RWPE1 (cell line): ENCODE measurements around the gene ECHDC1.

Experiments
- CTCF ChIA-PET: fragments of 350-600 bp; sonication (Branson Sonifier 250); formaldehyde crosslinking; extraction: SDS; loops from one replicate; lab custom pipeline; 2021; lab: Yijun Ruan, JAX
- POLR2A ChIA-PET: fragments of 400-600 bp; formaldehyde crosslinking; extraction: SDS; loops from one replicate; lab custom pipeline; 2020; ENCODE audit warnings: antibody characterized with exemption; ENCODE audit not compliant: low non-redundant PET; lab: Yijun Ruan, JAX
- DNase-seq: peaks from one replicate; pipeline ENCODE4 v3.0.0; 2012; ENCODE audit warnings: low spot score
- H3K27ac ChIP-seq: fragments of 450-650 bp; 2 replicates; pipeline ENCODE4 v1.5.1; 2017
- CTCF ChIP-seq: fragments of 450-650 bp; conservative IDR thresholded peaks from 2 replicates; pipeline ENCODE4 v1.5.1; 2017; ENCODE audit warnings: low read depth, mild to moderate bottlenecking

ECHDC1 gene

GRCh38 chr6:127343809-127344659 lies 625 bp upstream of the ECHDC1 start:
- peak overlapping the region; percentile 89 for H3K27ac ChIP-seq
- CTCF ChIA-PET, result interaction anchor here (0.8 kb wide), 1 partner anchor 76 kb away, joined by 4 read pairs; no protein-coding TSS in a partner anchor
- TF ChIP-seq CTCF, result no peak
- no peak for DNase-seq
- POLR2A ChIA-PET, result no interaction called here

- ChIA-PET POLR2A (interaction anchor here (0.7 kb wide), 1 partner anchor 25 kb away, joined by 3 read pairs; no protein-coding TSS in a partner anchor), CTCF (interaction anchor here (0.6 to 0.8 kb wide), 2 partner anchors 39 to 1018 kb away, joined by 3 to 4 read pairs; no protein-coding TSS in a partner anchor)
- TF ChIP-seq CTCF, result no peak
- no peak for DNase-seq
- peak overlapping the region; percentile 89 for H3K27ac ChIP-seq
Observed at GRCh38 chr6:127342296-127342945, 988 bp downstream of the ECHDC1 start.

GRCh38 chr6:127341471-127342202 lies 1.8 kb downstream of the ECHDC1 start:
- POLR2A ChIA-PET, result interaction anchor here (0.5 to 0.7 kb wide), 3 partner anchors 25 to 38 kb away, joined by 3 read pairs; no protein-coding TSS in a partner anchor

GRCh38 chr6:127340171-127340570 lies 3.2 kb downstream of the ECHDC1 start:
- ChIA-PET POLR2A (no interaction called here), CTCF (interaction anchor here (0.7 kb wide), 1 partner anchor 134 kb away, joined by 5 read pairs; no protein-coding TSS in a partner anchor)
- TF ChIP-seq CTCF, result no peak
- DNase-seq, result no peak
- H3K27ac ChIP-seq, result no peak overlapping the region

More at GRCh38 chr6:127341471-127342202, 1.8 kb downstream of the ECHDC1 start:
- no peak for TF ChIP-seq CTCF
- CTCF ChIA-PET, result interaction anchor here (0.8 kb wide), 1 partner anchor 38 kb away, joined by 4 read pairs; no protein-coding TSS in a partner anchor
- DNase-seq, result no peak
- H3K27ac ChIP-seq, result no peak overlapping the region

GRCh38 chr6:127338936-127339335 lies 4.5 kb downstream of the ECHDC1 start:
- ChIA-PET POLR2A (no interaction called here), CTCF (no interaction called here)
- no peak for TF ChIP-seq CTCF
- no peak for DNase-seq
- no peak overlapping the region for H3K27ac ChIP-seq
